HepG2 (cell line): ENCODE results near the gene ECHS1. TPM values are rescaled to one million over a fixed set of nuclear protein-coding genes. Genes with fewer than 3 reads are reported as not detected.
A peak's percentile ranks its signal among the peaks of the same experiment; 100 is the strongest.

Source experiments
- CC2D1A ChIP-seq: sonication (generic); formaldehyde crosslinking; IDR thresholded peaks from 2 replicates; pipeline ENCODE4 v1.8.1; 2023; ENCODE audit warnings: mild to moderate bottlenecking, missing genetic modification reagents
- E2F1 ChIP-seq: sonication (generic); formaldehyde crosslinking; IDR thresholded peaks from 2 replicates; pipeline ENCODE4 v1.5.0; 2020; ENCODE audit warnings: missing genetic modification reagents
- IKZF1 ChIP-seq: fragments of 450-650 bp; IDR thresholded peaks from 2 replicates; pipeline ENCODE4 v1.7.1; 2016
- IKZF4 ChIP-seq: sonication (generic); formaldehyde crosslinking; IDR thresholded peaks from 2 replicates; pipeline ENCODE4 v1.5.1; 2020; ENCODE audit warnings: borderline replicate concordance, mild to moderate bottlenecking, low read depth, missing genetic modification reagents; ENCODE audit errors: not compliant biosample characterization
- KAT7 ChIP-seq: IDR thresholded peaks from 2 replicates; pipeline ENCODE4 v1.6.1; 2018; ENCODE audit warnings: borderline replicate concordance, missing compliant biosample characterization
- KLF6 ChIP-seq: IDR thresholded peaks from 2 replicates; pipeline ENCODE4 v1.8.0; 2016; ENCODE audit warnings: missing biosample characterization, missing genetic modification reagents
- PHF21A ChIP-seq: sonication (generic); formaldehyde crosslinking; IDR thresholded peaks from 2 replicates; pipeline ENCODE4 v1.5.0; 2020; ENCODE audit warnings: mild to moderate bottlenecking, missing genetic modification reagents
- SETDB1 ChIP-seq: sonication (generic); formaldehyde crosslinking; IDR thresholded peaks from 2 replicates; pipeline ENCODE4 v1.5.1; 2020; ENCODE audit warnings: missing genetic modification reagents, mild to moderate bottlenecking, borderline replicate concordance
- STAT6 ChIP-seq: sonication (generic); formaldehyde crosslinking; IDR thresholded peaks from 2 replicates; pipeline ENCODE4 v1.4.0; 2020; ENCODE audit warnings: missing genetic modification reagents, mild to moderate bottlenecking, borderline replicate concordance
- TP53 ChIP-seq: sonication (generic); formaldehyde crosslinking; conservative IDR thresholded peaks from 2 replicates; pipeline ENCODE4 v1.4.0; 2020; ENCODE audit warnings: missing genetic modification reagents
- ZNF20 ChIP-seq: sonication (generic); formaldehyde crosslinking; IDR thresholded peaks from 2 replicates; pipeline ENCODE4 v1.4.0; 2020; ENCODE audit warnings: mild to moderate bottlenecking, moderate library complexity, missing genetic modification reagents
- ZNF546 ChIP-seq: sonication (generic); formaldehyde crosslinking; conservative IDR thresholded peaks from 2 replicates; pipeline ENCODE4 v1.8.1; 2023; ENCODE audit warnings: mild to moderate bottlenecking, missing genetic modification reagents
- ZNF580 ChIP-seq: IDR thresholded peaks from 2 replicates; pipeline ENCODE4 v1.6.1; 2016; ENCODE audit warnings: low read depth, borderline replicate concordance
- ZNF75D ChIP-seq: sonication (generic); formaldehyde crosslinking; IDR thresholded peaks from 2 replicates; pipeline ENCODE4 v1.8.1; 2023; ENCODE audit warnings: missing genetic modification reagents, mild to moderate bottlenecking, borderline replicate concordance
- ZNF781 ChIP-seq: sonication (generic); formaldehyde crosslinking; IDR thresholded peaks from 2 replicates; pipeline ENCODE4 v1.5.1; 2020; ENCODE audit warnings: borderline replicate concordance, mild to moderate bottlenecking, missing genetic modification reagents; ENCODE audit errors: not compliant biosample characterization
- polyA plus RNA-seq, 8 experiments: library from polyadenylated mRNA; depleted of rRNA in 3 of 8; stranded (reverse) in 7 of 8; unstranded in 1 of 8; fragments of >200 nt; fragmentation: Illumina TruSeq in 4 of 8; extraction: Trizol in 4 of 8; gene quantifications; 2 replicates each; pipeline versions ENCODE4 v1.2.1 to v1.2.3, GENCODE V29; 2011 to 2016; ENCODE audit warnings: low read depth in 4 of 8, missing spikeins in 1 of 8, mixed read lengths in 1 of 8; ENCODE audit not compliant: insufficient read depth in 1 of 8
- total RNA-seq, 5 experiments: library from RNA; depleted of rRNA; stranded (reverse); fragments of >200 nt; fragmentation: Illumina TruSeq; extraction: Trizol; gene quantifications; 2 replicates each; pipeline ENCODE4 v1.2.3, GENCODE V29; 2016; ENCODE audit warnings: low read depth in 1 of 5
- TF ChIP-seq, protein P1 (sequence below): sonication (generic); formaldehyde crosslinking; IDR thresholded peaks from 2 replicates; pipeline ENCODE4 v1.5.0; 2020; ENCODE audit warnings: missing genetic modification reagents, mild to moderate bottlenecking, borderline replicate concordance
- TF ChIP-seq, protein P2 (sequence below): sonication (generic); formaldehyde crosslinking; IDR thresholded peaks from 2 replicates; pipeline ENCODE4 v1.9.0; 2021; ENCODE audit warnings: missing genetic modification reagents, mild to moderate bottlenecking, borderline replicate concordance

ECHS1 gene
- total and polyA plus RNA-seq, 2 of the 13 experiments (the other 11 are each of a cell fraction or from before 2014, with no cell fraction given) = 32.7 to 195 TPM

- TF ChIP-seq STAT6 (CRISPR knock-in tag) (peak; percentile 86; the same call in 1 of the 2 replicates), TP53 (CRISPR knock-in tag) (no peak), ZNF546 (CRISPR knock-in tag) (no peak), SETDB1 (0 out of 2 replicates have a peak, but pooled peaks have one; percentile 17), IKZF4 (CRISPR knock-in tag) (peak; percentile 82), ZNF20 (CRISPR knock-in tag) (no peak), E2F1 (CRISPR knock-in tag) (peak; percentile 95), KLF6 (CRISPR knock-in tag) (peak; percentile 90), ZNF580 (CRISPR knock-in tag) (peak; percentile 84; the same call in 1 of the 2 replicates), ZNF781 (CRISPR knock-in tag) (peak; percentile 72), KAT7 (CRISPR knock-in tag) (peak; percentile 74; the same call in 1 of the 2 replicates), PHF21A (CRISPR knock-in tag) (peak; percentile 82), CC2D1A (CRISPR knock-in tag) (no peak), ZNF75D (CRISPR knock-in tag) (peak; percentile 63; the same call in 1 of the 2 replicates), IKZF1 (no peak)
- TF ChIP-seq, protein P1, sequence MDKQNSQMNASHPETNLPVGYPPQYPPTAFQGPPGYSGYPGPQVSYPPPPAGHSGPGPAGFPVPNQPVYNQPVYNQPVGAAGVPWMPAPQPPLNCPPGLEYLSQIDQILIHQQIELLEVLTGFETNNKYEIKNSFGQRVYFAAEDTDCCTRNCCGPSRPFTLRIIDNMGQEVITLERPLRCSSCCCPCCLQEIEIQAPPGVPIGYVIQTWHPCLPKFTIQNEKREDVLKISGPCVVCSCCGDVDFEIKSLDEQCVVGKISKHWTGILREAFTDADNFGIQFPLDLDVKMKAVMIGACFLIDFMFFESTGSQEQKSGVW (CRISPR knock-in tag) = no peak
- TF ChIP-seq, protein P2, sequence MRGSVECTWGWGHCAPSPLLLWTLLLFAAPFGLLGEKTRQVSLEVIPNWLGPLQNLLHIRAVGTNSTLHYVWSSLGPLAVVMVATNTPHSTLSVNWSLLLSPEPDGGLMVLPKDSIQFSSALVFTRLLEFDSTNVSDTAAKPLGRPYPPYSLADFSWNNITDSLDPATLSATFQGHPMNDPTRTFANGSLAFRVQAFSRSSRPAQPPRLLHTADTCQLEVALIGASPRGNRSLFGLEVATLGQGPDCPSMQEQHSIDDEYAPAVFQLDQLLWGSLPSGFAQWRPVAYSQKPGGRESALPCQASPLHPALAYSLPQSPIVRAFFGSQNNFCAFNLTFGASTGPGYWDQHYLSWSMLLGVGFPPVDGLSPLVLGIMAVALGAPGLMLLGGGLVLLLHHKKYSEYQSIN (CRISPR knock-in tag) = no peak
Measured at GRCh38 chr10:133394064-133394663, 21.0 kb upstream of the ECHS1 start, which contains the start of gene MTG1 (continued).
